ENCODE data around the gene COL5A1.
"Not testable (repeated sequence)": the region's sequence is repeated elsewhere in the genome, so short reads cannot be mapped to it uniquely, and the experiment has no call there.

COL5A1 gene

DNA sequence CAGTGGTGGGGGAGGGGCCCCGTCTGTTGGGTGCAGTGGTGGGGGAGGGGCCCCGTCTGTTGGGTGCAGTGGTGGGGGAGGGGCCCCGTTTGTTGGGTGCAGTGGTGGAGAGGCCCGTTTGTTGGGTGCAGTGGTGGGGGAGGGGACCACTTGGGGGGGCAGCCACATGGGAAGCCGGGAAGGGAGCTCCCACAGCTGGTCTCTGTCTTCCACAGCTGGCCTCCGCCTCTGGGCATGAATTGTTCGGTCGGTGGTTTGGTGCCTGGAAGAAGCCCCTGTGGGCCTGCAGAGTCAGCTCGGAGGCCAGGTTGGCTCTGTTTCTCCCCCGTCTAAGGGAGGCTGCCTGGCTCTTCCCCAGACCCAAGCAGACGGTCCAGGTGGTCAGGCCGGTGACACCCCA lies 69.3 kb downstream of the COL5A1 start:
- no peaks in the 10 kb centered on the region for H3K27me3 ChIP-seq (ENCODE audit: insufficient read depth, low read length)
- H3K4me2 ChIP-seq (ENCODE audit: low read length): no peak overlapping the region
- no peaks in the 10 kb centered on the region for H3K9me3 ChIP-seq (ENCODE audit: low read length)
- H3K9ac ChIP-seq (ENCODE audit: low read length): no peak overlapping the region
- no peak overlapping the region for H3K4me3 ChIP-seq (ENCODE audit: low read depth, low read length, poor library complexity, severe bottlenecking)
- no peak overlapping the region for H2AFZ ChIP-seq (ENCODE audit: low read length)
- H3K36me3 ChIP-seq (ENCODE audit: insufficient read depth, low read length): no peaks in the 10 kb centered on the region
- no peaks in the 10 kb centered on the region for H4K20me1 ChIP-seq (ENCODE audit: insufficient read depth, low read length)
- no peaks in the 10 kb centered on the region for H3K79me2 ChIP-seq (ENCODE audit: insufficient read depth, low read length)
- H3K4me1 ChIP-seq (ENCODE audit: insufficient read depth, low read length, severe bottlenecking): no peaks in the 10 kb centered on the region
- no peak overlapping the region for H3K27ac ChIP-seq (ENCODE audit: low read depth, low read length, poor library complexity, severe bottlenecking)
- H3F3A ChIP-seq (ENCODE audit: insufficient read depth, low read length): no peaks in the 10 kb centered on the region
- no peaks in the 10 kb centered on the region for H3K9me2 ChIP-seq (ENCODE audit: low read depth, low read length)
- no peak for TF ChIP-seq EZH2 (IDR thresholded peaks at IDR 0.05; ENCODE audit: borderline replicate concordance, low read length)
- TF ChIP-seq, protein P1, sequence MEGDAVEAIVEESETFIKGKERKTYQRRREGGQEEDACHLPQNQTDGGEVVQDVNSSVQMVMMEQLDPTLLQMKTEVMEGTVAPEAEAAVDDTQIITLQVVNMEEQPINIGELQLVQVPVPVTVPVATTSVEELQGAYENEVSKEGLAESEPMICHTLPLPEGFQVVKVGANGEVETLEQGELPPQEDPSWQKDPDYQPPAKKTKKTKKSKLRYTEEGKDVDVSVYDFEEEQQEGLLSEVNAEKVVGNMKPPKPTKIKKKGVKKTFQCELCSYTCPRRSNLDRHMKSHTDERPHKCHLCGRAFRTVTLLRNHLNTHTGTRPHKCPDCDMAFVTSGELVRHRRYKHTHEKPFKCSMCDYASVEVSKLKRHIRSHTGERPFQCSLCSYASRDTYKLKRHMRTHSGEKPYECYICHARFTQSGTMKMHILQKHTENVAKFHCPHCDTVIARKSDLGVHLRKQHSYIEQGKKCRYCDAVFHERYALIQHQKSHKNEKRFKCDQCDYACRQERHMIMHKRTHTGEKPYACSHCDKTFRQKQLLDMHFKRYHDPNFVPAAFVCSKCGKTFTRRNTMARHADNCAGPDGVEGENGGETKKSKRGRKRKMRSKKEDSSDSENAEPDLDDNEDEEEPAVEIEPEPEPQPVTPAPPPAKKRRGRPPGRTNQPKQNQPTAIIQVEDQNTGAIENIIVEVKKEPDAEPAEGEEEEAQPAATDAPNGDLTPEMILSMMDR (IDR thresholded peaks at IDR 0.05; ENCODE audit: low read length): no peak

DNA sequence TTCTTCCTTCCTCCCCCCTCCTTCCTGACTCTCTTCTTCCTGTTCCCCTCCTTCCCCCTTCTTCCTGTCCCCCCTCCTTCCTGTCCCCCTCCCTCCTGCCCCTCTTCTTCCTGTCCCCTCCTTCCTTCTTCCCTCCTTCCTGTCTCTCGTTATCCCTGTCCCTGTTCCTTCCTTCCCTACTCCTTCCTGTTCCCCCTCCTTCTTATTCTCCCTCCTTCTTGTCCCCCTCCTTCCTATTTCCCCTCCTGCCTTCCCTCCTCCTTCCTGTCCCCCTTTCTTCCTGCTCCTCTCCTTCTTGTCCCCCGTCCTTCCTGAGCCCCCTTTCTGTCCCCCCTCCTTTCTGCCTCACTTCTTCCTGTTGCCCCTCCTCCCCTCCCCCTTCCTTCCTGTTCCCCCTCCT lies 70.6 kb downstream of the COL5A1 start:
- no peaks in the 10 kb centered on the region for H3F3A ChIP-seq (ENCODE audit: insufficient read depth, low read length)
- H3K4me1 ChIP-seq (ENCODE audit: insufficient read depth, low read length, severe bottlenecking): no peaks in the 10 kb centered on the region
- H3K27me3 ChIP-seq (ENCODE audit: insufficient read depth, low read length): no peaks in the 10 kb centered on the region
- no peaks in the 10 kb centered on the region for H4K20me1 ChIP-seq (ENCODE audit: insufficient read depth, low read length)
- H3K9ac ChIP-seq (ENCODE audit: low read length): no peak overlapping the region
- no peaks in the 10 kb centered on the region for H3K9me2 ChIP-seq (ENCODE audit: low read depth, low read length)
- no peak overlapping the region for H3K27ac ChIP-seq (ENCODE audit: low read depth, low read length, poor library complexity, severe bottlenecking)
- no peak overlapping the region for H3K4me3 ChIP-seq (ENCODE audit: low read depth, low read length, poor library complexity, severe bottlenecking)
- no peak overlapping the region for H3K4me2 ChIP-seq (ENCODE audit: low read length)
- H3K79me2 ChIP-seq (ENCODE audit: insufficient read depth, low read length): no peaks in the 10 kb centered on the region
- no peaks in the 10 kb centered on the region for H3K36me3 ChIP-seq (ENCODE audit: insufficient read depth, low read length)
- no peaks in the 10 kb centered on the region for H3K9me3 ChIP-seq (ENCODE audit: low read length)
- H2AFZ ChIP-seq (ENCODE audit: low read length): no peak overlapping the region
- TF ChIP-seq, protein P1 (IDR thresholded peaks at IDR 0.05; ENCODE audit: low read length): no peak
- no peak for TF ChIP-seq EZH2 (IDR thresholded peaks at IDR 0.05; ENCODE audit: borderline replicate concordance, low read length)

DNA sequence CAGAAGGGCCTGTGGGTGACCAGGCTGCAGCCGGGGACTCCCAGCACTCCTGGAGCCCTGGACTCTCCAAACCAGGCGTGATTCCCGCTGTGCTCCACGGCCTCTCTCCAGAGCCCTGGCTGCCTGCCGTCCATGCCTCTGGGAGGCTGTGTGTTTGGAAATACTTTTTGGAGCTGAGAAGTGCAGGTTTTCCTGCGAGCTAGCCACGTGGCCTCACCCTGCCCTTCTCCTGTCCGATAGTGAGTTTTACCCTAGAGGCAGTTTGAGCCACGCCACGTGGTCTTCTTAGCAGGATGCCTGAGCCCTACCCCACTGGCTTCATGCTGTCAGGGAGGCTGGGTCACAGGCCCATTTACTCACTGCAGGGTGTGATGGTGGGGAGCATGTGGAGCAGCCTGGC lies 71.3 kb downstream of the COL5A1 start:
- no peaks in the 10 kb centered on the region for H3K4me1 ChIP-seq (ENCODE audit: insufficient read depth, low read length, severe bottlenecking)
- no peaks in the 10 kb centered on the region for H3K79me2 ChIP-seq (ENCODE audit: insufficient read depth, low read length)
- no peak overlapping the region for H3K9ac ChIP-seq (ENCODE audit: low read length)
- H3K9me3 ChIP-seq (ENCODE audit: low read length): no peaks in the 10 kb centered on the region
- no peaks in the 10 kb centered on the region for H3K27me3 ChIP-seq (ENCODE audit: insufficient read depth, low read length)
- H3K4me2 ChIP-seq (ENCODE audit: low read length): no peak overlapping the region
- H2AFZ ChIP-seq (ENCODE audit: low read length): no peak overlapping the region
- no peak overlapping the region for H3K4me3 ChIP-seq (ENCODE audit: low read depth, low read length, poor library complexity, severe bottlenecking)
- no peaks in the 10 kb centered on the region for H3K9me2 ChIP-seq (ENCODE audit: low read depth, low read length)
- no peaks in the 10 kb centered on the region for H3K36me3 ChIP-seq (ENCODE audit: insufficient read depth, low read length)
- no peak for TF ChIP-seq EZH2 (IDR thresholded peaks at IDR 0.05; ENCODE audit: borderline replicate concordance, low read length)
- TF ChIP-seq, protein P1 (IDR thresholded peaks at IDR 0.05; ENCODE audit: low read length): no peak
- H4K20me1 ChIP-seq (ENCODE audit: insufficient read depth, low read length): no peaks in the 10 kb centered on the region
- H3K27ac ChIP-seq (ENCODE audit: low read depth, low read length, poor library complexity, severe bottlenecking): no peak overlapping the region
- H3F3A ChIP-seq (ENCODE audit: insufficient read depth, low read length): no peaks in the 10 kb centered on the region

DNA sequence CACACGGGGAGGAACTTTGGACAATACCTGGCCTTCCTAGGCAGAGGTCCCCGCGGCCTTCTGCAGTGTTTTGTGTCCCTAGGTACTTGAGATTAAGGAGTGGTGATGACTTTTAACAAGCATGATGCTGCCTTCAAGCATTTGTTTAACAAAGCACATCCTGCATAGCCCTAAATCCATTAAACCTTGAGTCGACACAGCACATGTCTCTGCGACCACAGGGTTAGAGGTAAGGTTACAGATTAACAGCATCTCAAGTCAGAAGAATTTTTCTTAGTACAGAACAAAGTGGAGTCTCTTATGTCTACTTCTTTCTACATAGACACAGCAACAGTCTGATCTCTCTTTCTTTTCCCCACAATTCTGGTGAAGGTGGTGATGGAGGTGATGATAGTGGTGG lies 73.9 kb downstream of the COL5A1 start:
- not testable (repeated sequence) for H3K4me2 ChIP-seq (ENCODE audit: low read length); H3K79me2 ChIP-seq (ENCODE audit: insufficient read depth, low read length); H2AFZ ChIP-seq (ENCODE audit: low read length); H4K20me1 ChIP-seq (ENCODE audit: insufficient read depth, low read length); H3K27me3 ChIP-seq (ENCODE audit: insufficient read depth, low read length); H3K9ac ChIP-seq (ENCODE audit: low read length); H3K9me3 ChIP-seq (ENCODE audit: low read length); H3K36me3 ChIP-seq (ENCODE audit: insufficient read depth, low read length); H3K4me3 ChIP-seq (ENCODE audit: low read depth, low read length, poor library complexity, severe bottlenecking); H3K27ac ChIP-seq (ENCODE audit: low read depth, low read length, poor library complexity, severe bottlenecking); H3F3A ChIP-seq (ENCODE audit: insufficient read depth, low read length); H3K4me1 ChIP-seq (ENCODE audit: insufficient read depth, low read length, severe bottlenecking); H3K9me2 ChIP-seq (ENCODE audit: low read depth, low read length)

All from OCI-LY1 (cell line).